Measurements from ENCODE around the gene ALDH18A1. TPM values are rescaled to one million over a fixed set of nuclear protein-coding genes. Genes with fewer than 3 reads are reported as not detected.

The ALDH18A1 gene
- total and polyA plus RNA-seq, 10 donors: 13.0 to 38.8 (median 23.2) TPM

- Histone ChIP-seq H3K4me1 (peaks cover 0 to 3% (median 0%) of the 10 kb centered on the region in 6 donors), H3K27me3 (replicated peaks in 1 of 7) (peaks cover 0 to 6% (median 0%) of the 10 kb centered on the region in 7 donors), H3K36me3 (peaks cover 0 to 8% (median 5%) of the 10 kb centered on the region in 6 donors), H3K9me3 (no peaks in the 10 kb centered on the region), H3K27ac (no peak overlapping the region), H3K4me3 (no peak overlapping the region)
- WGBS, 5 donors: 89 to 93% (median 92%) methylated on average over 4 of the region's 4 CpGs
- TF ChIP-seq POLR2A (IDR thresholded peaks at IDR 0.05) (no peak), CTCF (IDR thresholded peaks at IDR 0.05 in 8 of 11, conservative IDR thresholded peaks at IDR 0.05 in 3 of 11) (no peak), POLR2AphosphoS5 (IDR thresholded peaks at IDR 0.05) (no peak)
- DNase-seq: no peak
- intact Hi-C loops (cut with DNase I; ENCODE audit: low total_unique reads): loop anchor here (5.0 kb wide), 1 partner anchor 168 kb away; no protein-coding TSS in a partner anchor
Observed at GRCh38 chr10:95600158-95600557, 56.4 kb downstream of the ALDH18A1 start.

GRCh38 chr10:95597788-95598187 lies 58.7 kb downstream of the ALDH18A1 start:
- no peak overlapping the region for H3K4me3 ChIP-seq
- DNase-seq: no peak
- no peaks in the 10 kb centered on the region for H3K36me3 ChIP-seq
- TF ChIP-seq POLR2A (IDR thresholded peaks at IDR 0.05) (no peak), POLR2AphosphoS5 (IDR thresholded peaks at IDR 0.05) (no peak), CTCF (IDR thresholded peaks at IDR 0.05 in 8 of 11, conservative IDR thresholded peaks at IDR 0.05 in 3 of 11) (no peak)
- H3K4me1 ChIP-seq: peaks cover 0 to 3% (median 0%) of the 10 kb centered on the region in 6 donors
- no peak overlapping the region for H3K27ac ChIP-seq
- intact Hi-C loops (cut with DNase I; ENCODE audit: low total_unique reads): no loop called here
- 89 to 94% (median 90%) methylated on average over 1 of the region's 1 CpG for WGBS, 5 donors
- H3K9me3 ChIP-seq: no peaks in the 10 kb centered on the region
- H3K27me3 ChIP-seq (replicated peaks in 1 of 7): peaks cover 0 to 6% (median 0%) of the 10 kb centered on the region in 7 donors

GRCh38 chr10:95588025-95588424 lies 68.5 kb downstream of the ALDH18A1 start:
- no peak for DNase-seq
- TF ChIP-seq POLR2AphosphoS5 (IDR thresholded peaks at IDR 0.05) (no peak), POLR2A (IDR thresholded peaks at IDR 0.05) (no peak), CTCF (IDR thresholded peaks at IDR 0.05 in 8 of 11, conservative IDR thresholded peaks at IDR 0.05 in 3 of 11) (no peak)
- 43 to 89% (median 75%) methylated on average over 1 of the region's 1 CpG for WGBS, 5 donors
- intact Hi-C loops (cut with DNase I; ENCODE audit: low total_unique reads): no loop called here
- Histone ChIP-seq H3K9me3 (no peaks in the 10 kb centered on the region), H3K27ac (no peak overlapping the region), H3K4me1 (no peaks in the 10 kb centered on the region), H3K27me3 (replicated peaks in 1 of 7) (no peaks in the 10 kb centered on the region), H3K4me3 (no peak overlapping the region), H3K36me3 (no peaks in the 10 kb centered on the region)

- no peak for DNase-seq
- Histone ChIP-seq H3K36me3 (no peaks in the 10 kb centered on the region), H3K27ac (no peak overlapping the region), H3K27me3 (replicated peaks in 1 of 7) (peaks cover 0 to 18% (median 0%) of the 10 kb centered on the region in 7 donors), H3K4me3 (no peak overlapping the region), H3K9me3 (no peaks in the 10 kb centered on the region), H3K4me1 (no peaks in the 10 kb centered on the region)
- intact Hi-C loops (cut with DNase I; ENCODE audit: low total_unique reads): no loop called here
- TF ChIP-seq POLR2A (IDR thresholded peaks at IDR 0.05) (no peak), CTCF (IDR thresholded peaks at IDR 0.05 in 8 of 11, conservative IDR thresholded peaks at IDR 0.05 in 3 of 11) (no peak), POLR2AphosphoS5 (IDR thresholded peaks at IDR 0.05) (no peak)
- 78 to 85% (median 83%) methylated on average over 2 of the region's 2 CpGs for WGBS, 5 donors
Observed at GRCh38 chr10:95579835-95580535, 76.5 kb downstream of the ALDH18A1 start.
